SJSA1 (cell line): ENCODE results near the gene NCOA1. TPM values are rescaled to one million over a fixed set of nuclear protein-coding genes. Genes with fewer than 3 reads are reported as not detected.
A peak's percentile ranks its signal among the peaks of the same experiment; 100 is the strongest.

Source experiments
- DNase-seq, 2 experiments: peaks; one replicate each; pipeline ENCODE4 v3.0.0-alpha.2; 2015 to 2020; ENCODE audit warnings: low spot score in 2 of 2, low read depth in 1 of 2
- H3K27ac ChIP-seq: fragments of 250-450 bp; sonication (Bioruptor Pico); 2 replicates; pipeline ENCODE4 v1.5.1; 2020; ENCODE audit warnings: mild to moderate bottlenecking, moderate library complexity
- H3K27me3 ChIP-seq: fragments of 250-450 bp; sonication (Bioruptor Pico); replicated peaks from 2 replicates; pipeline ENCODE4 v1.5.1; 2020; ENCODE audit warnings: mild to moderate bottlenecking, moderate library complexity
- H3K36me3 ChIP-seq: fragments of 250-450 bp; sonication (Bioruptor Pico); 2 replicates; pipeline ENCODE4 v1.5.1; 2020; ENCODE audit warnings: mild to moderate bottlenecking
- H3K4me1 ChIP-seq: fragments of 250-450 bp; sonication (Bioruptor Pico); replicated peaks from 2 replicates; pipeline ENCODE4 v1.6.1; 2021; ENCODE audit warnings: mild to moderate bottlenecking
- H3K4me3 ChIP-seq: fragments of 250-450 bp; sonication (Bioruptor Pico); 2 replicates; pipeline ENCODE4 v1.5.1; 2020; ENCODE audit warnings: mild to moderate bottlenecking
- H3K9me3 ChIP-seq: fragments of 250-450 bp; sonication (Bioruptor Pico); replicated peaks from 2 replicates; pipeline ENCODE4 v1.5.1; 2020; ENCODE audit warnings: mild to moderate bottlenecking
- total RNA-seq: library from RNA; depleted of rRNA; stranded (reverse); fragments of >200 nt; shearing (Covaris generic); gene quantifications from 2 replicates; pipeline ENCODE4 v1.2.3, GENCODE V29; 2014

Gene NCOA1
- total RNA-seq, 1 experiment from 2014 or later: 14.5 TPM

GRCh38 chr2:24485197-24485596 is 5.9 kb upstream of the NCOA1 start:
- no peaks in the 10 kb centered on the region; the same call in 1 of the 2 replicates for H3K9me3 ChIP-seq
- H3K36me3 ChIP-seq: no peaks in the 10 kb centered on the region
- no peak for DNase-seq
- peaks cover 3% of the 10 kb centered on the region; the same call in 1 of the 2 replicates for H3K27me3 ChIP-seq
- peaks cover 5% of the 10 kb centered on the region for H3K4me1 ChIP-seq
- H3K4me3 ChIP-seq: no peak overlapping the region
- no peak overlapping the region for H3K27ac ChIP-seq

DNA sequence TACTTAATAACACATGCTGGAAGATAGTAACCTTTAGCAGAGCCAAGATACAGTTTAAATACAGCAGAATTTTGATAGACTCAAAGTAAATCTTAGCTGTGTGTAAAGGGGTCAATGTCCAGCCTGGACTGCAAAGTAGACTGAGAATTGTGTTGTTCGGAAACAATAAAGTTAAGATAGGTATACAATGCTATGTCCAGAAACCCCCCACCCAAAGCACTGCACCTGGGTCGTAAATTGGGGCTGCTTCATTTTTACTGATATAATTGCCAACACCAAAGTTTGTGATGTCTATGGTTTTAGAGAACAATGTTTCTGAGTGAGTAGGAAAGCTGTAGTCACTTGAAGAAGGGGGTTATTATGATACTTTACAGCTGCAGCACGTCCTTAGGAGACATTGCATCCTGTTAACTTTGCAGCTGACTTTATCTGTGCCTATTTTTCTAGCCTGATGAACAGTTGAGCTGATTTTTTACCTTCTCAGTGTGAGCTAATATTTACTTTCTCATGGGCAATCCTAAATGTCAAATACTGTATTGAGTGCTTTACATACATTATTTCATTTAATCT is 4.3 kb upstream of the NCOA1 start:
- Histone ChIP-seq H3K9me3 (no peaks in the 10 kb centered on the region), H3K4me1 (peaks cover 8% of the 10 kb centered on the region), H3K36me3 (peaks cover 3% of the 10 kb centered on the region; the same call in 1 of the 2 replicates), H3K27me3 (peaks cover 3% of the 10 kb centered on the region; the same call in 1 of the 2 replicates), H3K4me3 (no peak overlapping the region), H3K27ac (no peak overlapping the region)
- no peak for DNase-seq

- H3K27me3 ChIP-seq: peaks cover 3% of the 10 kb centered on the region; the same call in 1 of the 2 replicates
- DNase-seq: no peak
- peak overlapping the region; percentile 88; the same call in 1 of the 2 replicates for H3K4me3 ChIP-seq
- peaks cover 3% of the 10 kb centered on the region; the same call in 1 of the 2 replicates for H3K36me3 ChIP-seq
- H3K9me3 ChIP-seq: no peaks in the 10 kb centered on the region
- H3K4me1 ChIP-seq: peaks cover 22% of the 10 kb centered on the region
- no peak overlapping the region for H3K27ac ChIP-seq
Measured at GRCh38 chr2:24489465-24490180, 1.4 kb upstream of the NCOA1 start.

DNA sequence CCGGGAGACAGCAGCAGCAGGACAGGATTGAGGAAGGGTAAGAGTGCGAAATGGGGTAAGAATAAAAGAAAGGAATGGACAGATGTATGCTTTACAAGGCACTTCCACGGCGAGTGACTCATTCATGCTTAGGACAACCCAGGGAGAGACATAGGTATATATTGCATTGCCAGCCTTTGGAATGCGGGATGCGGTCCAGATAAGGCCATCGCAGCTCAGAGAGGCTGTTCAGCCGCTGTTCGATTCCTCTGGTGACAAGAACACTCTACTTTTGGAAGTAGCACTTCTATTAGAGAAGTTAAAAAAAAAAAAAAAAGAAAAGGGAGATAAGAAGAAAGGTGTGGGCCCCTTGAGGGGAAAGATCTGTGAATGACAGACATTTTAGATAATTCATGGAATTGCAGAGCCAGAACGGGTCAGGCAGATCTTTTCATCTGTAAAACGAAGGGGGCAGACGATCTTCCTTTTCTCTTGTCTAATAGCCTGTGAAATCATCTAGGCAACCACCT is 819 bp upstream of the NCOA1 start:
- Histone ChIP-seq H3K9me3 (no peaks in the 10 kb centered on the region), H3K27me3 (peaks cover 3% of the 10 kb centered on the region; the same call in 1 of the 2 replicates), H3K27ac (peak overlapping the region; percentile 35), H3K36me3 (peaks cover 3% of the 10 kb centered on the region; the same call in 1 of the 2 replicates), H3K4me1 (peaks cover 22% of the 10 kb centered on the region), H3K4me3 (peak overlapping the region; percentile 88)
- peak in 1 of 2 experiments; percentile 55 for DNase-seq

GRCh38 chr2:24491542-24492420 is 727 bp downstream of the NCOA1 start:
- H3K36me3 ChIP-seq: peaks cover 3% of the 10 kb centered on the region; the same call in 1 of the 2 replicates
- DNase-seq: peak; percentile 42 to 49
- H3K27me3 ChIP-seq: no peaks in the 10 kb centered on the region
- no peak overlapping the region for H3K27ac ChIP-seq
- H3K4me1 ChIP-seq: peaks cover 22% of the 10 kb centered on the region
- H3K4me3 ChIP-seq: peak overlapping the region; percentile 88
- no peaks in the 10 kb centered on the region for H3K9me3 ChIP-seq

DNA sequence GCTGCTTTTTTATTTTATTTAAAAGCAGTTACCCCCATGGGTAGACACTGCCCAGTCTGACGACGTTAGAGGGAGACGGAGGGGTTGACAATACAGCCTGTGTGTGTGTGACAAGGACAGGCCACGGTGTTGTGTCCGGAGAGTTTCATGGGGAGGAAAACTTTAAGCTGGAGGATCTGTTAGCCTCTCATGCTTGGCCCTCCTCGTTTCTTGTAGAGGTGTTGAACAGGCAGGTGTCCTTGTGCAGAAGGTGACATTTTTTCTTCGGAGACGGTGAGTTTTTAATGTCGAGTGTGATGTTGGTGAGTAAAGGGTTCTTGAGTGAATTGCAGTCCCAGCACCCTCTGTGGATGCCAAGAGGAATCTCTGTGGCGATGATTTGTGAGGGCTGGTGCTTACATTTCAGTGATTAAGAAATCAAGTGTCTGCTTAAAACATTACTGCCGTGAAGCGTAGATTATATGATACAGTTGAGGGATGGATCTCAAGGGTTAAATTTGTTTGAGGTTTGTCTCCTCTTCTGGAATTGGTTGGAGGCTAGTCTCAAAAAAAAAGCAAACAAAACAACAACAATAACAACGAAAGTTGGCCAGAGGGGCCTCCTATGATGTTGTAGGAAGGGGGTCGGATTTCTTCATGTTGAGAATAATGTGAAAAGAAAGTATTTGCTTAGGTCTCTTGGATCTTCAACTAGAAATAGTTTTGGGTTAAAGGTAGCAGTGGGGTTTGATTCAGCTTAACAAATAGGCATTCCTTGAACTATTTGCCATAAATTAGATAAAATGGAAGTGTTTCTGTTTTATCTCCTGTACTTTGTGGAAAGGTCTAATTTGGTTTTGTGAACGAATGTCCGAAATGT is 1.6 kb downstream of the NCOA1 start:
- DNase-seq: peak in 1 of 2 experiments; percentile 34
- H3K4me3 ChIP-seq: peak overlapping the region; percentile 88

DNA sequence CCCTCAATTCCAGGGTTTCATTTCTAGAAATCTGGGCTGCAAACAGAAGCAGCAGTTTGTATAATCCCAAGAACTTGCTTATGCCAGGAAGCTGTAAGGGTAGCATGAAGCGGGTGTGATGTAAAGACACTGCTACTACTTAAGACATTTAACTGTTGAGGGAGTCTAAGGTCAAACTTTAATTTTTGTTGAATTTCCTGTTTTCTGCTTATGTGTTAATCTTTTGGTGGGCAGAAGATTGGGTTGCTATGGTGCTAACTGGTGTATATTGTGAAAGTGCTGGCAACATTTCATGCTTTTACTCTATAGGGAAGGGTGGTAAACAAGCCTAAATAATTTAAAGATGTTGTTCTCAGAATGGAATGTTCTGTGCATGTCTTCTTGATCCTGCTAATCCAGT is 2.7 kb downstream of the NCOA1 start:
- no peak overlapping the region for H3K4me3 ChIP-seq
- no peak for DNase-seq
- no peak overlapping the region for H3K27ac ChIP-seq
- peaks cover 3% of the 10 kb centered on the region; the same call in 1 of the 2 replicates for H3K36me3 ChIP-seq
- H3K27me3 ChIP-seq: no peaks in the 10 kb centered on the region
- H3K9me3 ChIP-seq: no peaks in the 10 kb centered on the region
- peaks cover 22% of the 10 kb centered on the region for H3K4me1 ChIP-seq

More for the DNA sequence above, 1.6 kb downstream of the NCOA1 start:
- Histone ChIP-seq H3K36me3 (peaks cover 3% of the 10 kb centered on the region; the same call in 1 of the 2 replicates), H3K27me3 (no peaks in the 10 kb centered on the region), H3K9me3 (no peaks in the 10 kb centered on the region), H3K27ac (no peak overlapping the region), H3K4me1 (peaks cover 22% of the 10 kb centered on the region)

- Histone ChIP-seq H3K36me3 (peaks cover 3% of the 10 kb centered on the region; the same call in 1 of the 2 replicates), H3K27me3 (no peaks in the 10 kb centered on the region), H3K4me3 (no peak overlapping the region), H3K9me3 (no peaks in the 10 kb centered on the region), H3K27ac (no peak overlapping the region), H3K4me1 (peaks cover 22% of the 10 kb centered on the region)
- DNase-seq: no peak
Measured at GRCh38 chr2:24494410-24494809, 3.4 kb downstream of the NCOA1 start.

DNA sequence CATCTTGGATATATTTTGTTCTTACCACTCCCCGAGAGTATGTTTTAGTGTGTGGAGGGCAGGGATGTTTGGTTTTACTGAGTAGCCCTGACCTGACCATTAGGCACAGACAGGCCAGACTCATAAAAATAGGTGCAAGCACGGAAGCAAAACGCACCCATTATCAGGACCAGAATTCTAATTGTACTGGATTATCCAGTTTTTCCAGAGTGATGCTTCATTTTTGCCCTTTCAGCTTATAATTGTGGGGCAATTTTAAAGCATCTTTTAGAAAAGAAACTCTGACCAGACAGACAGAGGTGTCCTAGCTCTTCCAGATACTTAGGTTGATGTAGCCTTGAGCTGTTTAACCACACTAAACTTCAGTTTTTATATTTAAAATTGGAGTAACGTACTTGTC is 4.4 kb downstream of the NCOA1 start:
- DNase-seq: no peak
- no peak overlapping the region for H3K27ac ChIP-seq
- H3K27me3 ChIP-seq: no peaks in the 10 kb centered on the region
- no peak overlapping the region for H3K4me3 ChIP-seq
- H3K36me3 ChIP-seq: peaks cover 3% of the 10 kb centered on the region; the same call in 1 of the 2 replicates
- H3K4me1 ChIP-seq: peaks cover 16% of the 10 kb centered on the region
- H3K9me3 ChIP-seq: no peaks in the 10 kb centered on the region

- Histone ChIP-seq H3K36me3 (no peaks in the 10 kb centered on the region; the same call in 1 of the 2 replicates), H3K9me3 (no peaks in the 10 kb centered on the region), H3K27ac (no peak overlapping the region), H3K4me3 (no peak overlapping the region), H3K4me1 (peaks cover 12% of the 10 kb centered on the region), H3K27me3 (no peaks in the 10 kb centered on the region)
- no peak for DNase-seq
Measured at GRCh38 chr2:24496959-24497358, 5.9 kb downstream of the NCOA1 start.

- no peaks in the 10 kb centered on the region for H3K27me3 ChIP-seq
- peaks cover 5% of the 10 kb centered on the region for H3K4me1 ChIP-seq
- H3K36me3 ChIP-seq: no peaks in the 10 kb centered on the region
- H3K9me3 ChIP-seq: no peaks in the 10 kb centered on the region
- DNase-seq: no peak
- no peak overlapping the region for H3K4me3 ChIP-seq
- H3K27ac ChIP-seq: no peak overlapping the region
Measured at GRCh38 chr2:24497685-24498084, 6.6 kb downstream of the NCOA1 start.

DNA sequence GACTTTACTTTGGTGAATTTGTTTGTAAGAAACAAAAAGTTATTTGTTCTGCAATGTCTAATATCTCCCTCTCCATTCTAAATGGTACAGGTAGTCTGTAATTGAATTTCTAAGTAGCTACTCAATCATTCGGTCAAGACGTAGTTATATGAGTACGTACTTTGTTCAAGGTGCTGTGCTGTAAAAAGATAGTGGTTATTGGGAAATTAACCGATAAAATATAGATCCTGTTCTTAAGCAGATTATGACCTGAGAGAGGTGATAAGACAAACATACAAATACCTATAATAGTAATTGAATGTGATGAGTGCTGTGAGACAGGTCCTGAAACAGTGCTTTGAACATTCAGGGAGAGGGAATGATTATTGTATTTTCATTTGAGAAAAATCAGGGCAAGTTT is 7.1 kb downstream of the NCOA1 start:
- no peak for DNase-seq
- peaks cover 5% of the 10 kb centered on the region; the same call in 1 of the 2 replicates for H3K4me1 ChIP-seq
- H3K4me3 ChIP-seq: no peak overlapping the region
- no peaks in the 10 kb centered on the region for H3K9me3 ChIP-seq
- H3K36me3 ChIP-seq: no peaks in the 10 kb centered on the region
- H3K27ac ChIP-seq: no peak overlapping the region
- H3K27me3 ChIP-seq: no peaks in the 10 kb centered on the region
